DMS79 (cell line): ENCODE results near the gene METTL2A.
"Not testable (repeated sequence)": the region's sequence is repeated elsewhere in the genome, so short reads cannot be mapped to it uniquely, and the experiment has no call there.

Experiments used
- DNase-seq: peaks from one replicate; lab custom pipeline; 2025; lab: John Stamatoyannopoulos, UW

The METTL2A gene

DNA sequence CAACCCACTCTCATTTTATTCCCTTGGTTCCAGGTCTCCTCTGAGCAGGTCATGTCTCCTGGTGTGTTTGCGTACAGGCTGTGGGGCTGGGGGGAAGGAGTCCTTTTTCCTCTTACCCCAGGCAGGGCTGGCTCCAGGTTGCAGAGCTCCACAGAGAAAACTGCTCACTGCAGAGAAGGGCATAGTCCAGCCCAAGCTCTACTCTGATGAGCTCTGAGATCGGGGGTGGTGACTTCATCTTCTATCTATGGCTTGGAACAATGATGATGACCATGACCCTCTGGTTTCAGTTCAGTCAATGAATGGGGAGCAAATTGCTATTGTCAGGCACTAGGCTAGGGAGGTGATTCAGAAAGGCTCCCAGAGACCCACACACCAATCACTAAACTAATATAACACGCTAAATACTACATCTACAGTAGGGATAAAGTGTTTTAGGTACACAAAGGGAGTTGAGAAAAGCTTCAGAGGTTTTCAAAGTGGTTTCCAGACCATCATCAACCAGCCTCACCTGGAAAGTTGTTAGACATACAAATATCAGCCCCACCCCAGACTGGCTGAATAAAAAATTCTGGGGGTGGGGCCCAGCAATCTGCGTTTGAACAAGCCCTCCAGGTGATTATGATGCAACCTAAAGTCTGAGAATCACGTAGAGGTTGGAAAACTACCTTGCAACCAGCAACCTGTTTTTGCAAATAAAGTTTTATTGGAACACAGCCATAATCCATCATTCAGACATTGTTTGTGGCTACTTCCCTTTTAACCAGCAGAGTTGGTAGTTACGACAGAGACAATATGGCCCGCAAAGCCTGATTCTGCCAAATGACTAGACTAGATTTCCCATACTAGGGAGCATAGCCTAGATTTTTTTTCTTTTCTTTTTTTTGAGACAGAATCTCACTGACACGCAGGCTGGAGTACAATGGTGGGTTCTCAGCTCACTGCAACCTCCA lies 49.6 kb downstream of the METTL2A start:
- not testable (repeated sequence) for DNase-seq

DNA sequence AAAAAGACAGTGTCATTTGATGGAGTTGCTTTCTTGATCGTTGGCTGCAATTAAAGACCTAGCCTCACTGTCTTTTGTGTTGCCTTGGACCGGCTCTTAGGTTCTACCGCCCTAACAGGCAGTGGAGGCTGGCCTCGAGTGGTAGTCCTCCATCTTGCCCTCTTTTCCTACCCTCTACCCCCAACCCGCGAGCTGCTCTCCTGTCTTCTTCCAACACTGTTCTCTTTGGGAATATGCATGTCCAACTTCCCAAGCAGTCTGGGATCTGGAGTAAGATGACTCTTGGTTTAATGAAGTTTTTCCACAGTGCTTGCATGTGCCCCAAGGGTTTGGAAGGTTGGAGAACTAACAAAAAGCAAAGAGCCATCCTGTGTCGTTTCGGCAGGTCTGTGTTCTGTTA lies 53.4 kb downstream of the METTL2A start:
- not testable (repeated sequence) for DNase-seq

DNA sequence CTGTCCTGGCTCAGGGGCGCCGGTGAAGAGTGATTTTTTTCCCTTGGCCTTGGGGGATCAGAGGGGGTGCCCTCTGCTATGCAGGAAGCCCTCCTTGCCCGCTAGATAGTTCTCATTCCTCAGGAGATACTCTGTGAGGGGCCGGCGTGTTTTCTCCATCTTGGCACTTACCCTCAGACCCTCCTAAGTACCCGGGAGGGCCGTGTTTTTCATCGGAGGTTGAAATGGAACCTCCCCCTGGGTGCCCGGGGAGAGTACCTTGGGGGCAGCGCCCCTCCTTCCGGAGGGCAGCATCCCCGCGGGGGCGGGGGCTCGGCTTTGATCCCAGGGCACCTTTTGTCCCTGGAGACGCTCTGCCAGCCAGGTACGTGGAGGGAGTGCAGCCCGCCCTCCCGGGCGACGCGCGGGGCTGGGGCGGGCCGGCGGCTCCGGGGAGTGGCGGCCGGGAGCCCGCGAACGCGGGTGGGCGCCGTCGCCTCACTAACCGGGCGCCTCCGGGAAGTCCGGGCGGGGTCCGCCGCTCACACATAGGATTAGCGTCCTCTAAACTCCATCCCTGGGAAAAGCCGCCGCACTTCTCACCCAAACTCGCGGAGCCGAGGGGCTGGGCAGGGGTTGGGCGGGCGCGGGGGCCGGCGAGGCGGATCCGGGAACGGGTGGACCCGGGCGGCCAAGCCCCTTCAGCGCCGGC lies 54.2 kb downstream of the METTL2A start:
- not testable (repeated sequence) for DNase-seq

DNA sequence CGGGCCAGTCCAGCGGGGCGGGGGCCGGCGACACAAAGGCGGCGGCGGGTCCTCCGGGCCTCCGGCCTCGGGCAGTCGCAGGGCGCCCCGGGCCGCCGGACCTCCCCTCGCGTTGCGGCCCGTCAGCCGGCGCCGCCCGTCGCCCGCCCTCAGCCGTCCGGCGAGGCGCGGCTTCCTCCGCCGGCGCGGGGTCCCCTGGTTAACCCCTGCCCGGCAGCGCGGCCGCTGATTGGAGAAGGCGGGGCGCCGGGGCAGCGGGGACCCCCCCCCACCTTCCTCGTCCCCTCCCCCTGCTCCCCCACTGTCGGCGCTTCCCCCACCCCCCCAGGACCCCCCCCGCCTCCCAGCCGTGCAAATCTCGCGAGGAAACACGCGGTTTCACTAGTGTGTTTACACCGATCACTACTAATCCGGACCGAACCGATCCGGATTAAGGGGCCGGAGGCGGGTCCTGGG lies 54.8 kb downstream of the METTL2A start, which contains the start of gene TLK2:
Gene TLK2, plus strand, starts transcription at position 402 of the 456 bp plus-strand sequence. CDS start 2,301 bp downstream, outside the sequence.
- no peak for DNase-seq

DNA sequence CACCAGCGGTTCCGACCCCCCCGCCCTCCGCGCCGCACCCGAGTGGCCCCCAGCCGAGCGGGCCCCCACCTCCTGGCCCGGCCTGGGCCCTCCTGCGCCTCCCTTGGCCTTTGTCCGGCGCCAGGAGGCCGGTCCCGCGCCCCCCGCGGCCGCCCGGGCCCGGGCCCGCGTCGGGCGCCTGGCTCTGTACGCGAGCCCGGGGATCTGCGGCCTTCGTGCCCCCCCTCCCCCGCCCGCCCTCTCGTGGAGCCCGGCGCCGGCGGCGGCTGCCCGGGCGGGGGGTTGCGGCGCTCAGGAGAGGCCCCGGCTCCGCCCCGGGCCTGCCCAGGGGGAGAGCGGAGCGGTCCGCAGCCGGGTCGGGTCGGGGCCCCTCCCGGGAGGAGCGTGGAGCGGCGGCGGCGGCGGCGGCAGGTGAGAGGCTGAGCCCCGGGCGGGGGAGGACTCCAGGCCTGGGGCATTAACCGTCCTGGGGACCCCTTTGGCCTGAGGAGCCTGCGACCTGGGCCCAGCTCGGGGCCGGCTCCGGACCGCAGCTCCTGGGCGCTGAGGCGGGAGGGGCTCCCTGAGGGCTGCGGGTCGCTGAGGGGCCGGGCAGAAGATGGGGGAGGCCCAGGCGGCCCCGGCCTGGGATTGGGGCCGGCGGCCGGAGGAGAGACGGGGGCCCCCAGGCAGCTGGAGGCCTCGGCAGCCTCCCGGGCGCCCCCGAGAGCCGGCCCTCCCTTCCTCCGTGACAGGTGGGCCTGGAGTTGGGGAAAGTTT lies 55.4 kb downstream of the METTL2A start:
- DNase-seq, result not testable (repeated sequence)

DNA sequence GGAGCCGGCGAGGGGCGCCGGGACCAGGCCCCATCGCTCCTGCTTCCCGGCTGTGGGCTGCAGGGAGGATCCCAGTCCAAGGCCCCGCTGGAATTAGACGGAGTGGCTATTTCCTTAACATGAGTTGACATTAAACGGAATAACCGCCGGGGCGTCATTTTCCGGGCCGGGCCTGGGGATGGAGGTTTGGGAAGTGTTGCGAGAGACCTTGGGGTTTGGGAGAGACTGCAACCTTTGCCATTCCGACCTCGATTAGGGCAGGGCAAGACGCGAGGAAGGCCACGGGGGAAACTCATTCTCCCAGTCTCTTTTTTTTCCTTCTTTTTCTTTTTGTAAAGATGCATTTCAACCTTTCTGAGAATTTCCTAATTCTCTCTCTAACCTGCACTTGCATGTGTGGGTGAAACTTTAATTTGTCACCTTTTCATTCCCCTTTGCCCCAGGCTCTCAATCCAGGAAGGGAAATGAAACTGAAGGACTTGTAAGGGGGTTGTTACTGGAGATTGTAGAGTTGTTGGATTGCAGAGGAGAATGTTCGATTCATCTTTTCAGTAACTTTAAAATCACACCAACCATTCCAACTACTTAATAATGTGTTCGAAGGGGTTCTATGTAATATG lies 56.1 kb downstream of the METTL2A start:
- not testable (repeated sequence) for DNase-seq

DNA sequence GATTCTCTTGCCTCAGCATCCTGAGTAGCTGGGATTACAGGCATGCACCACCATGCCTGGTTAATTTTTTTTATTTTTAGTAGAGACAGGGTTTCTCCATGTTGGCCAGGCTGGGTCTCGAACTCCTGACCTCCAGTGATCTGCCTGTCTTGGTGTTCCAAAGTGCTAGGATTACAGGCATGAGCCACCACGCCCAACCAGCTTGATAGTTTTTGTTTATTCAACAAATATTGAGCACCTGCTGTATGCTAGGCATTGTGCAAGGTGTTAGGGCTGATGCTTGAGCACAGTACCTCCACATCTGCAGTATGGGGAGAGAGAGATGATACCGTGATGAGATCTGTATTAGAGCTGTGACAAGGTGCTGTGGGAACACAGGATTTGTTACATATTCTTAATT lies 58.9 kb downstream of the METTL2A start:
- DNase-seq, result not testable (repeated sequence)

DNA sequence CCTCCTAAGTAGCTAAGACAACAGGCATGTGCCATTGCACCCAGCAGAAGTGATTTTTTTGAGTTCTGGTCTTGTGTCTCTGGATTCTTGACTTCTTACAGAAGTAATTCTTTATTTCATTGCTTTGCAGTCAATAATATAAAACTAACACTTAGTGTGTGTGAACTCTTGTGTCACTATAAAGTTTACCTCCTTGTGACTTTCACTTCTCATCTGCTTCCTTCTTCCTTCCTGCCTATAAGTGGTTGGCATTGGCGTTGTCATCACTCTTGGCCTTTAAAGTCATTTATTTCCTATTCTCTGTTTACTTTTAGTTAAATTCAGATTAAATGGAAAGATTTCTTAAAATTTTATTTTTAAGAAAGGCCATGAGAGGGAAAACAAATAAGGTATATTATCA lies 67.3 kb downstream of the METTL2A start:
- not testable (repeated sequence) for DNase-seq

DNA sequence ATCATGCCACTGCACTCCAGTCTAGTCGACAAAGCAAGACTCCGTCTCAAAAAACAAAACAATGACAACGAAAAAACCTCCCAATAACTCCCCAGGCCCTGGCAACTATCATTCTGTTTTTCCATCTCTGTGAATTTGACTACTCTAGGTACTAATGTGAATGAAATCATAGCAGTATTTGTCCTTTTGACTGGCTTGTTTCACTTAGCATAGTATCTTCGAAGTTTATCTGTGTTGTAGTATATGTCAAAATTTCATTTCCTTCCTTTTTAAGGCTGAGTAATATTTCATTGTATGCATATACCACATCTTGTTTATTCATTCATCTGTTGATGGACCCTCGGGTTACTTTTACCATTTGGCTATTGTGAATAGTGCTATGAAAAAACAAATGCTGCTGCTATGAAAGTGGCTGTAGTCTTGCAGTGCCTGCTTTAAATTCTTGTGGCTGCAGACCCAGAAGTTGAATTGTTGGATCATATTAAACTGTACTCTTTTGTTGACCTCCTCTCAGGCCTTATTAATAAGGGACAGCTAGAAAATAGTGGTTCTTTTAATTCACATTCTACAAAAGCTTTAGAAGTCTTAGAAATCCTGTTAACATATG lies 69.5 kb downstream of the METTL2A start:
- DNase-seq, result not testable (repeated sequence)

DNA sequence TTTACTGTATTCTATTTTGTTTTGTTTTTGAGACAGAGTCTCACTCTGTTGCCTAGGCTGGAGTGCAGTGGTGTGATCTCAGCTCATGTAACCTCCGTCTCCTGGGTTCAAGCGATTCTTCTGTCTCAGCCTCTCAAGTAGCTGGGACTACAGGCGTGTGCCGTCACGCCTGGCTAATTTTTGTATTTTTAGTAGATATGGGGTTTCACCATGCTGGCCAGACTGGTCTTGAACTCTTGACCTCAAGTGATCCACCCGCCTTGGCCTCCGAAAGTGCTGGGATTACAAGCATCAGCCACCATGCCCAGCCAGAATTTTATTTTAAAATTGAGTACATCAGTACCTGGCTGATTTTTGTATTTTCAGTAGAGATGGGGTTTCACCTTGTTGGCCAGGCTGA lies 70.4 kb downstream of the METTL2A start:
- not testable (repeated sequence) for DNase-seq

DNA sequence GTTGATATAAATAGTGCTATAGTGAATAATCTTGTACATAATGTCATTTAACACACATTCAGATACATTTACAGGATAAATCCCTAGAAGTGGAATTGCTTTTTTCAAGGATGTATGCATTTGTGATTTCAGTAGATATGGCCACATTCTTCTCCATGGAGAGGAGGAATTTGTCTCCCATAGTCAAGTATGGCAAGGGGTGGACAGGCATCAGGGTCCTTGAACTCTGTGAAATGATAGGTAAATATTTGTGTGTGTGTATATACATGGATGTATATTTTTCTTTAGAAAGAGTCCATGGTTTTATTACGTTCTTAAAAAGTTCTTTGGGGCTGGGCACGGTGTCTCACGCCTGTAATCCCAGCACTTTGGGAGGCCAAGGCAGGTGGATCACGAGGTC lies 72.6 kb downstream of the METTL2A start:
- not testable (repeated sequence) for DNase-seq

DNA sequence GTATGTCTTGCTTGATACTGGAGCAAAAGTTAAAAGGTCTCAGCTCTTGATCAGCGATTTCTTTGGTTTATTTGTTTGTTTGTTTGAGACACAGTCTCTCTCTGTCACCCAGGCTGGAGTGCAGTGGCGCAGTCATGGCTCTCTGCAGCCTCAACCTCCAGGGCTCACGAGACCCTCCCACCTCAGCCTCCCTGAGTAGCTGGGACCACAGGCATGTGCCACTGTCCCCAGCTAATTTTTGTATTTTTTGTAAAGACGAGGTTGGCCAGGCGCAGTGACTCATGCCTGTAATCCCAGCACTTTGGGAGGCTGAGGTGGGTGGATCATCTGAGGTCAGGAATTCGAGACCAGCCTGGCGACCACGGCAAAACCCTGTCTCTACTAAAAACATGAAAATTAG lies 75.1 kb downstream of the METTL2A start:
- not testable (repeated sequence) for DNase-seq
